GM19324 (cell line): ENCODE data around the gene UBAC2.
A peak's percentile ranks its signal among the peaks of the same experiment; 100 is the strongest.

Source experiments
- ATAC-seq: cut with Tn5 transposase; IDR thresholded peaks from one replicate; pipeline ENCODE4 v1.9.1; 2021; ENCODE audit warnings: mild to moderate bottlenecking, moderate library complexity; ENCODE audit not compliant: unreplicated experiment, low FRiP score

Gene UBAC2

GRCh38 chr13:99370481-99371275 lies 170.0 kb downstream of the UBAC2 start:
- no peak for ATAC-seq

GRCh38 chr13:99371956-99372355 lies 171.3 kb downstream of the UBAC2 start:
- ATAC-seq, result no peak

- no peak for ATAC-seq
Measured at GRCh38 chr13:99373436-99373835, 172.8 kb downstream of the UBAC2 start.

GRCh38 chr13:99374169-99374991 lies 173.7 kb downstream of the UBAC2 start:
- ATAC-seq, result no peak

GRCh38 chr13:99374994-99375737 lies 174.5 kb downstream of the UBAC2 start:
- ATAC-seq, result peak; percentile 48

GRCh38 chr13:99375738-99376080 lies 175.1 kb downstream of the UBAC2 start:
- no peak for ATAC-seq

GRCh38 chr13:99376132-99376531 lies 175.5 kb downstream of the UBAC2 start:
- ATAC-seq, result peak; percentile 36

- ATAC-seq, result no peak
Measured at GRCh38 chr13:99376924-99377323, 176.3 kb downstream of the UBAC2 start.

GRCh38 chr13:99377641-99378040 lies 177.0 kb downstream of the UBAC2 start:
- no peak for ATAC-seq

GRCh38 chr13:99378985-99379733 lies 178.5 kb downstream of the UBAC2 start:
- no peak for ATAC-seq

GRCh38 chr13:99379856-99380801 lies 179.5 kb downstream of the UBAC2 start:
- ATAC-seq, result no peak

- ATAC-seq, result peak; percentile 59
Measured at GRCh38 chr13:99380921-99381645, 180.4 kb downstream of the UBAC2 start.

GRCh38 chr13:99381766-99382165 lies 181.1 kb downstream of the UBAC2 start:
- no peak for ATAC-seq

GRCh38 chr13:99382428-99383133 lies 181.9 kb downstream of the UBAC2 start:
- no peak for ATAC-seq

- no peak for ATAC-seq
Measured at GRCh38 chr13:99383511-99383921, 182.9 kb downstream of the UBAC2 start.

GRCh38 chr13:99383946-99384345 lies 183.3 kb downstream of the UBAC2 start:
- no peak for ATAC-seq

- no peak for ATAC-seq
Measured at GRCh38 chr13:99384468-99384867, 183.8 kb downstream of the UBAC2 start.

GRCh38 chr13:99385161-99385560 lies 184.5 kb downstream of the UBAC2 start:
- ATAC-seq, result no peak
